Measurements from ENCODE around the gene ITGA7.

The ITGA7 gene

DNA sequence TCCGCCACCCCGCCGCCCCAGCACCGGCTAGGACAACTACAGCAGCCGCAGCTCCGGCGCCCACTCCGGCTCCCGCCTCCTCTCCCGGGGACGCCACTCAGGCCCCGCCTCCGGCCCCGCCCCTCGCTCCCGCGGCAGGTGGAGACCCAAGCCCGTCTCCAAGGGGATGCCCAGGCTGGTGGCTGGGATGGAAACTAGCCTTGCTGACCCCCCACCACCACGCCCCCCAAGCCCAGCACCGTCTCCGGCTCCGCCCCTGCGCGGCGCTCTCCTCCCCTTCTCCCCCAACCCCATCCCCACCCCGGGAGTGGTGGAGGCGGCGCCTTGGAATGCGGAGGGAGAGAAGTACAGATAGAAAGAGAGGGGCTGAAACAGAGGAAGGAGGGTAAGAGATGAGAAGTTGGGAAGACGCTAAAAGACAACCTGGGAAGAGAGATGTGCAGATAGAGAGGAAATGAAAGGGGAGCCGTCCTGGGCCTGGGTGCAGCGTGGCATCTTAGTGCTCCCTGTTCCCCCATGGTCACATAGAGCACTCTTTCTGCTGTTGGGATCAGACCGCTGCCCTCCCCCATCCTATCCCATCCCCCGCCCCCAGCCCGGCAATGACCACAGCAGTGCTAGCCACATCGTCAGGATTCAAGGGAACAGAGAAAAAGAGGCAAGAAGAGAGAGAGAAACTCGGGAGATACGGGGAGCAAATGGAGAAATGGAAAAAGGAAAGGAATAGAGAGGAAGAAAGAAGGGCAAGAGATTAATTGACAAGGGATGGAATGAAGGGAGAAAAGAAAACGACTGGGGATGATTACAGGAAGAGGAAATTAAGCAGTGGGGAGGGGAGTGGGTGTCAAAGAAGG is at the start of gene ITGA7:
ITGA7 (minus strand) TSS at position 64 of the 854 bp plus-strand sequence. CDS start 222 bp downstream, outside the sequence.
- TF ChIP-seq, protein P1, sequence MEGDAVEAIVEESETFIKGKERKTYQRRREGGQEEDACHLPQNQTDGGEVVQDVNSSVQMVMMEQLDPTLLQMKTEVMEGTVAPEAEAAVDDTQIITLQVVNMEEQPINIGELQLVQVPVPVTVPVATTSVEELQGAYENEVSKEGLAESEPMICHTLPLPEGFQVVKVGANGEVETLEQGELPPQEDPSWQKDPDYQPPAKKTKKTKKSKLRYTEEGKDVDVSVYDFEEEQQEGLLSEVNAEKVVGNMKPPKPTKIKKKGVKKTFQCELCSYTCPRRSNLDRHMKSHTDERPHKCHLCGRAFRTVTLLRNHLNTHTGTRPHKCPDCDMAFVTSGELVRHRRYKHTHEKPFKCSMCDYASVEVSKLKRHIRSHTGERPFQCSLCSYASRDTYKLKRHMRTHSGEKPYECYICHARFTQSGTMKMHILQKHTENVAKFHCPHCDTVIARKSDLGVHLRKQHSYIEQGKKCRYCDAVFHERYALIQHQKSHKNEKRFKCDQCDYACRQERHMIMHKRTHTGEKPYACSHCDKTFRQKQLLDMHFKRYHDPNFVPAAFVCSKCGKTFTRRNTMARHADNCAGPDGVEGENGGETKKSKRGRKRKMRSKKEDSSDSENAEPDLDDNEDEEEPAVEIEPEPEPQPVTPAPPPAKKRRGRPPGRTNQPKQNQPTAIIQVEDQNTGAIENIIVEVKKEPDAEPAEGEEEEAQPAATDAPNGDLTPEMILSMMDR (conservative IDR thresholded peaks at IDR 0.05; ENCODE audit: low read depth): no peak
- DNase-seq (ENCODE audit: low spot score): peak; percentile 41
- ChIA-PET POLR2A (ENCODE audit: low non-redundant PET) (no interaction called here), CTCF (interaction anchor here (2.0 kb wide), 1 partner anchor 8 kb away, joined by 6 read pairs; the partner anchor contains the start of gene BLOC1S1)
- no peak within 1 kb of the TSS for H3K27ac ChIP-seq

DNA sequence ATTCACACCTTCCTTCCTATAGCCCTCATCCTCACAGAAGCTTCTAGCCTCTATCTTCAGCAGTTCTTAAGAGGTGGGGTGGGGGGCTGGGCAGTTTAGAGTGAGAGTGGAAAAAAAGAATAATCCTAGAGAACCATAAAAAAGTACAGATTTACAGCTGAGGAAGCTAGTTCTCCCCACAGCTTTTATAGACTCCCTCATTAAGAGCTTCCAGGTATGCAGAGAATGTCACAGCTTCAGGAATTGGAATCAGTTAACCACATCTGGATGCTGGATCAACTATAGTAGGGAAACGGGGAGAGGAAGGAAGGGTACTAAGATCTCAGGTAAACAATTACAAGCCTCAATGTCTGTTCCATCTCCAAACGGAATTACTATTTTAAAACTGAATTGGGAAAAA is 47.5 kb upstream of the ITGA7 start:
- ChIA-PET POLR2A (ENCODE audit: low non-redundant PET) (no interaction called here), CTCF (no interaction called here)
- H3K27ac ChIP-seq: no peak overlapping the region
- no peak for DNase-seq (ENCODE audit: low spot score)
- TF ChIP-seq, protein P1 (conservative IDR thresholded peaks at IDR 0.05; ENCODE audit: low read depth): no peak

DNA sequence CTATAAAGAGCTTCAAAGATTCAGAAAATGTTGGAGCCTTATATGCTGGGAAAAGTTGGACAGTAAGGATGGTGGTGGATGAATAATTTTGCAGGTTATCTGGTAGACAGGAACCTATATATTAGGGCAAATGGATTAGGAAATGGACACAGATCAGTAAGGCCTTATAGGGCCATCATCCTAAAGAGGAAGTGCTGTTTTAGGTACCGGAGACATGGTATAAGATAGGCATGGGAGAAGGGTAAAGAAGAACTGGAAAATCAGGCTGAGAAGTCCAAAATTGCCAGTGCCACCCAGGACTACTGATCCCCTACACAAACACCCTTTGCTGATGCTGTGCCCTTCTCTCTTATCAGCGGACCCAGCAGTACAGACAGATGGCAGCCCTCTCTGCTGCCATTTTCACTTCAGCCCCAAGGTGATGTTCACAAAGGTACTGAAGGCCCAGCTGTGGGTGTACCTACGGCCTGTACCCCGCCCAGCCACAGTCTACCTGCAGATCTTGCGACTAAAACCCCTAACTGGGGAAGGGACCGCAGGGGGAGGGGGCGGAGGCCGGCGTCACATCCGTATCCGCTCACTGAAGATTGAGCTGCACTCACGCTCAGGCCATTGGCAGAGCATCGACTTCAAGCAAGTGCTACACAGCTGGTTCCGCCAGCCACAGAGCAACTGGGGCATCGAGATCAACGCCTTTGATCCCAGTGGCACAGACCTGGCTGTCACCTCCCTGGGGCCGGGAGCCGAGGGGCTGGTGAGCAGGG is 40.7 kb upstream of the ITGA7 start:
- CTCF ChIA-PET: interaction anchor here (1.0 kb wide), 1 partner anchor 9 kb away, joined by 3 read pairs; no protein-coding TSS in a partner anchor
- no peak for DNase-seq (ENCODE audit: low spot score)
- H3K27ac ChIP-seq: 0 out of 2 replicates have a peak overlapping the region, but pooled peaks have one; percentile 18
- POLR2A ChIA-PET (ENCODE audit: low non-redundant PET): no interaction called here
- TF ChIP-seq, protein P1 (conservative IDR thresholded peaks at IDR 0.05; ENCODE audit: low read depth): no peak

DNA sequence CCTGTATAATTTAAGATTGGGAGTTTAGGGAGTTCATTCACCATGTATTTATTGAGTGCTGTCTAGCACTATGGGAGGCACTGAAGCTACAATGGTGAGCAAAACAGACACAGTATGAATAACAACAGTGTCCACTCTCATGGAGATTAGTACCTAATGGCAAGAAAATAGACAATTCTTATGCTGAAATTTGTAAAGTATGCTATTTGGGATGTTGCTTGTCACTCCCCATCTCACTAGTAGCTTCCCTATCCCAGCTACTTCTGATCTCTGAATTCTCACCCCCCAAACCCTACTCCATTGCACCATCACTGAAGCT is 39.2 kb upstream of the ITGA7 start:
- POLR2A ChIA-PET (ENCODE audit: low non-redundant PET): no interaction called here
- H3K27ac ChIP-seq: no peak overlapping the region
- CTCF ChIA-PET: interaction anchor here (0.6 to 0.8 kb wide), 3 partner anchors 10 to 891 kb away, joined by 4 to 7 read pairs (median 4); no protein-coding TSS in a partner anchor
- TF ChIP-seq, protein P1 (conservative IDR thresholded peaks at IDR 0.05; ENCODE audit: low read depth): no peak
- DNase-seq (ENCODE audit: low spot score): no peak

- DNase-seq (ENCODE audit: low spot score): no peak
- ChIA-PET POLR2A (ENCODE audit: low non-redundant PET) (no interaction called here), CTCF (interaction anchor here (0.6 to 0.8 kb wide), 3 partner anchors 11 to 892 kb away, joined by 4 to 7 read pairs (median 4); no protein-coding TSS in a partner anchor)
- TF ChIP-seq, protein P1 (conservative IDR thresholded peaks at IDR 0.05; ENCODE audit: low read depth): no peak
- peak overlapping the region; percentile 38 for H3K27ac ChIP-seq
Observed at GRCh38 chr12:55746174-55746912, 38.6 kb upstream of the ITGA7 start.

Measured in RWPE1 (cell line).